Fibroblast of gingiva (primary cell): ENCODE data around the gene LRRC3B.

ENCODE experiments used
- DNase-seq: peaks from one replicate; pipeline ENCODE4 v3.0.0-alpha.2; 2011; ENCODE audit warnings: low read depth

Gene LRRC3B

DNA sequence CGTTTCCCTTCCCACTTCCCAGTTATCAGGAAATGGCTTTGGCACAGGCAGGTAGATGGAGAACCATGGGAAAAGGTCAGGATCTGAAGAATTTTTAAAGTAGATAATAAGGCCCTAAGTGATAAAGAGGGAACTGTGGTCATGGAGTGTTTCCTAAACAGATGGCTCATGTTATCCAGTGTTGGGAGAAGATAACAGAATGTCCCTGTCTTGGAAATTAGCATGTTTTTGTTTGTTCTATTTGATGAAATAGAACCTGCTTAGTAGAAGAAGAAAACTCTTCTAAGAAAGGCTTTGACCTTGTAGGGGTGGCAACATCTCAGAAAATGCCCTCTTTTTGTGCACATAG is 8.8 kb downstream of the LRRC3B start:
- DNase-seq, result no peak

DNA sequence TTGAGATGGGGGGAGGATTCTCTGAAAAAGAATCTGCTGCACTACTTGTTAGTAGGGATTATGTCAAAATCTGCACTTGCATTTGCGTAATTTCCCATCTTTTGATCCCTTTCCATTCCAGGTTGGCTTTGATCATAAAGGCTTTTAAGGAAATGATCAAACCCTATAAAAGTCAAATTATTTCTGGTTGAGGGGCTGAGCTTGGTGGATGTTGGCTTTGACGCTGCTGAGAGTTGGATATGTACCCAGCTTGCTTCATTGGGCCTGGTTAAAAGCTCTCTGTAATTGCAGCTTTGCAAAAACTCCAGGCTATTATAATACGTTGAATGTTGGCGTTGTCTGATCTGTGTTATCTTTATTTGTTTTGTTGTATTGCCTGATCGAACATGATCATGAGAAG is 12.0 kb downstream of the LRRC3B start:
- no peak for DNase-seq

DNA sequence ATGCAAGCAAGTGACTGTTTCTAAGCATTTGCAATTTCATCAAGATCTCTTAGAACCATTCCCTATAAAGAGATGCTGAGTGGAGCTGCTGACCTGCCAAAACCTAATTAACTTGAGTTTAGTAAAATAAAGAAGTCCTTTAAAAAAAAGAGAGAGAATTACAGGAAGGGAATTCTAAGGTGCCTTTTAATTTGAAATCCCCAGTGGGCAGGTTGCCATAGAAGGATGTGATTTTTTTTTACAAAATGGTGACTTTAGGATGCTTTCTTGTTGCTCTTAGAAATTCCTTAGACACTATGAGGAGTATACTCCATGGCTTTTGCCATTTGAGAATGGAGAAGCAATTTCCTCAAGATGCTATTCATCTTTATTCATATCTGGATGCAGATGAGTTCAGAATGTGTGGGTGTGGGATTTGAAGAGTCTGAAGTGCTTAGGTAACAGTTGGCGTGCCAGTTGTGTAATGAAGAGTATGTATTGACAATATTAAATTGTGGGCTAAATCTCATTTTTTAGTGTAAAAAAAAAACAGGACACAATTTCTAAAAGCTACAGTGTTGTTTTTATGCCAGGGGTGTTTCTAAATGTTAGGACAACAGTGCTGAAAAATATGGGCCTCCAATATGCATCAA is 13.6 kb downstream of the LRRC3B start:
- no peak for DNase-seq

DNA sequence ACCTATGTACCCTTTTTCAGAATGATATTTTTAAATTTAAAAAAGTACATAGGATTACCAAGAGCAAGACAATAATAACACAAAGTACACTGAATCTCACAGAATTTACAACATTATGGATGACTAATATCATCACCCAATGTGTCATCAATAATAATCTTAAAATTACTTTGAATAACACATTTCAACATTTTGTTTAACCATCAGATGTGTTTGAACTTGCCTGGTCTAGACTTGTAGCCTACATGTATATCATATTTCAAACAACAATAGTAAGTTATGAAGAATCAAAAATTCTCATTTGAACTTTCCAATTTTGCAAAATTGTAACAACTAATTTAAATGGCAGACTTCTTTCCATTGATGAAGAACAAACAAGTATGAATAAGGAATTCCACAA is 15.1 kb downstream of the LRRC3B start:
- no peak for DNase-seq

DNA sequence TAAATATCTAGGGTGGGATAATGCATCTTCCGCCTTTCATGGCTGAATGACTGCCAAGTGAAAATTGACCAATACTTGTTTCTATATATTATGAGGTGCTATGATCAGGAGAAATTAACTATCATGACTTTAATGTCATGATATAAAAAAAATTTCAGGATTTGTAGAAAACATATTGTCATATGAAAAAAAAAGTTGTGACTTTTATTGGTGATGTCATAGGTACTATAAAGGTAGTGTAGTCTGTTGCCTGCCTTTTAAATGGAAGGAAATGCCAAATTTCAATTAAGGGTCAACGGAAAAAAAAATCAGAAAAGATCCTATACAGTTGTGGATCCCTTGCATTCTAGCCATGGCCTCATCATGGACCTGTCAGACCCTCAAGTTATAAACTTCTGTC is 15.5 kb downstream of the LRRC3B start:
- DNase-seq, result no peak

DNA sequence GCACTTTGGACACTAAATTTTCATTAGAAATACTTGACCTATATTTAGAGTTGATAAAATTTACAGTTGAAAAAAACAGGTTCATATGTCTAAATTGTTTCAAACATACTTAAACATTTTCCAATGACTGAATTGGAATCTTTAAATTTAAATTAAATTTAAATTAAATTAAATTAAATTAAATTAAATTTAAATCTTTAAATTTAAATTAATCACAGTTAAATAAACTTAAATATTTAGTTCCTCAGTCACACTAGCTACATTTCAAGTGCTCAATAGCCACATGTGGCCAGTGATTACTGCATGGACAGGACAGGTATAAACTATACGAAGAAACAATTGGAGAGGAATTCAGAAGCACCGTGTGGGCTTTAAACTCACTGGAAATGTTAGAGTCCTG is 16.8 kb downstream of the LRRC3B start:
- no peak for DNase-seq

DNA sequence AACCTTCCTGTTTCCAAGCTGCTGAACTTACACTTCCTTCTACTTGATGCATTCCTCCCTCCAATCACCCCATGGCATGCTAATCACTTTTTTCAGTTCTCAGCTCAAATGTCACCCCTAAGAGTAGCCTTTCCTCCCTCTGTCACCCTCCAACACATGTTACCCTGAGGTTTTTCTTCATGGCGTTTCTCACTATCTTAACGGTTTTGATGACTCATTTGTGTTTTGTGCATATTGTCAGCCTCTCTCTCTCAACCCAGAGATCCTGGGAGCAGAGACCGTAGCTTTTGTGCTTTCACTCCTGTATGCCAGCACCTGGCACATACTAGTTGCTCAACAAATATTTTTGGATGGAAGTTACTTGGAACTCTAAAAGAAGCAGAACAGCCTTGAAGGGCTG is 24.5 kb downstream of the LRRC3B start:
- no peak for DNase-seq

DNA sequence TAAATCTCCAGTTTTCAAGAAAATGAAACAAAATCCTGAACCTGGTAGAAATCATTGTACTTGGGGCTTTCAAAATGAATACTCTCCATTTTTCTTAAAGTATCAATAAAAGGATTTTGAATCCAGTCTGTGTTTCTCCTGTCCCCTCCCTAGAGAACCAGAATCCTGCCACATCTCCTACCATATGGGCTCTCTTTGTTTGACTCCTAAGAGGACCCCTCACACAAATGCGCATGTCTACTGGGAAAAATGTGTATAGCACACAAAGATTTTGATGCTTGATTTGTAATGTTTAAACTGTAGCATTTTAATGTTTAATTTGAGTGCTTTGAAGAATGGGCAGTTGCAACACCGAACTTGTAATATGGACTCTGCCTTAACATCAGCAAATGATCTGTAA is 25.9 kb downstream of the LRRC3B start:
- DNase-seq, result no peak

DNA sequence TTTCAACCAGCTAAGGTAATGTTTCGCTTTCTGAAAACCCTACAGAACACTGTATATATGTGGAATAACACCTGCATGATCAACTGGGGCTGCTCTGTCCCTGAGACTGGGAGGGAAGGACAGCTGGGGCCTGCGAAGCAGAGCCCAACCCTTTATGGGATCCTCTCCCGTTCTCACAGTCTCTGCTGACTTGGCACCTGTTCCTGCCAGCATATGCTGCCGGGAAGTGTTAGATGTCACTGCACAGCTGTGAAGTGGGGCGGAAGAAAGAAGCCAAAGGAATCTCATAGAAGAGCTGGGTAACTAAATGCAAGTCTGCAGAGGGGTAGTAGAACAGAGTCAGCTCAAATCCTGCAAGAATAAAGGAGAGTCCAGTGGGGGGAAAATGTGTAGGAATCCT is 29.6 kb downstream of the LRRC3B start:
- DNase-seq, result no peak

DNA sequence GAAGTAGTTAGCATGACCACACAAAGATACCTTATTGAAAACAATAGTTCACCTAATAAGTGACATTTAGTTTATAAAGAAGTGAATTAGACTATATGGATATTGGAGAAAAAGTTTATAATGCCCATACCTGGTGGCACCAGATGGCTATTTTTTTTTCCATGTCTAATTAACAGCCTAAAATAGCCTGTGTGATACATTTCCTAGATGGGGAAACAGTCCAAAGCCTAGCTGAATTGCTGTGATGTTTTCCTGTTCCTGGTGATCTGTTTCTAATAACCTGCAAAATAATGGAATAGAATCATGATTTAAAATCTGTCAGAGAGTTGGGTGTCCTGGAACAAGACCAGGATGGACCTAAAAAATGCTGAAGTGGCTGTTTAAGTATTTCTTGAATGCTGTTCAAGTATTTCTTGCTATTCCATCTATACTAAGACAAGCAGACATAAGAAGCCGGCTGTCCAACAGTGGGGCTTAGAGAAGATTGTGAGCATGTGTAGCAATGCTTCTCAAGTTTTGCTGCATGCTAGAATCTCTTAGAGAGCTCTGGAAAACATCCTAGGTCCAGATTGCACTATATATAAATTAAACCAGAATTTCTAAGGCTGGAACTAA is 31.3 kb downstream of the LRRC3B start:
- DNase-seq, result no peak

DNA sequence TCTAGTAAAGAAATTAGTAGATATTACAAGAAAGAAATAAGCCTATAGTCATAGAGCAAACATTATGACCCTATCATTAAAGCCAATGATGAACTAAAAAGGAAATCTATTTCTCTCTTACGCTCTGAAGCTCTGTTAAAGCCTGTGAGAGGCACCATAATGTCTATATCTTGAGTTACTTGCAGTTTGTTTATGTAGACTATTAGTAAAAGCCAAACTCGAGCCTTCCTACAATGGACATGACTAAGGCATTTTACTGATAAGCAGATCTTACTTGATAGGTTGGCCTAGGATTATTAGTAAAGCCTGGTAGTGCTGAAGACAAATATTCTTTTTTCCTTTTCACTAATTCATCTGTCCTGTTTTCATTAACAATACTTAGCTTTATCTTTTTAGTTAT is 32.7 kb downstream of the LRRC3B start:
- no peak for DNase-seq

DNA sequence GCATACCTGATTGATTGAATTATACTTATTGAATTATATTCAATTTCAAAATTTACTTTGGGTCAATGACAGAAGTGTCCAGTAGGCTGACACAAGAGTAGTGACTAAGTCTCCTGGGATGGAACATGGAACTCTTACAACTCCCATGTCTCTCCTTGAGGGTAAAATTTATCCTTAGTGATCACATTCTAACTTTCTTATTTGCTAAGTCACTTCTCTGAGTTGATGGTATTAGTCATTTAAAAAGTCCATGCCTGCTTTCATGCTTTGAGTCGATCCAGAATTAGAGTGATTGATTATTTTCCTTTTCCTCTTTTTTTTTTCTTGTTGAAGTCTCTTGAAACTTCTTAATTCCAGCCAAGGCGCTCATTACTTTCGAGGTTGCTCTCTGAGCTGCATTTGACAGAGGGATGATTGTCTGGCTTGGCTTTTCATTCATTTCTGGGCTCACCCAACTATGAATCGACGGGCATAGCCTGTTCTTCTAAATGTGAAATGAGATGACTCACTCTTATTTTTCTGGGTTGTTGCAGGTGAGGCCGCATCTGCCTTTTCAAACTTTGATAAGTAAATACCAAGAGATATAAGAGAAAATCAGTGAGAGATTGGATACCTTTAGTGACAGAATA is 34.9 kb downstream of the LRRC3B start:
- no peak for DNase-seq

DNA sequence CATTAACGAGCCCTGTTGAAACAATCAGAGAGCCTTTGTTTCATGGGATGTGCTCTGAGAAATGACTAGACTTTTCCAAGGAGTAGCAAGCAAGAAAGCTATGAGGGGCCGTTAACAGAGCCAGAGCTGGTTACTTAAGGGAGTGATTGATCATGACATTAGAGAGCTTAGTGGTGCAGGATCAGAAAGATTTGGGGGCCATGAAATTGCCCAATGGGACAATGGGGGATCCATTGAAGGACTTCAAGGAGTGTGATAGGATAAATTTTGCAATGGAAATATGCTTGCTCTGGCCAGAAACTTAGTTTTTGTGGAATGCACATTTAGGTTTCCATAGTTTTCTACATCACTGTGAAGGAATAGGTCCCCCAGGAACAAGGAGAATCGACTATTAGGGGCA is 45.6 kb downstream of the LRRC3B start:
- DNase-seq, result no peak

DNA sequence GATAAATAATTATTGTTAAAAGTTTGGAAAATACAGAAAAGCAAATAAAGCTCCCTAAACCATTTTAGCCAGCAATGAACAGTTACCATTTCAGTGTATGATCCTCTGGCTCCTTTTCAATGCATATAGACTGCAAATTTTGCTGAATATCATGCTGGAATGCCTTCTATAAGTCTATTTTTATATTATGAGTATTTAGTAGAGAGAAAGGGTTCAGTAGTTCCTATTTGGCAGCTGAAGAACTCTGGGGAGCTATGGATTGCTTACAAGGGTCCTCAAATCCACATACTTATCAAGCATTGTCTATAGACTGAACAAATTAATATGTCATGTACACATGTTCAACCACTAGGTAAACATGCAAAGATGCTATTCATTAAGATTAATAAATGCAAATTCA is 46.1 kb downstream of the LRRC3B start:
- no peak for DNase-seq

DNA sequence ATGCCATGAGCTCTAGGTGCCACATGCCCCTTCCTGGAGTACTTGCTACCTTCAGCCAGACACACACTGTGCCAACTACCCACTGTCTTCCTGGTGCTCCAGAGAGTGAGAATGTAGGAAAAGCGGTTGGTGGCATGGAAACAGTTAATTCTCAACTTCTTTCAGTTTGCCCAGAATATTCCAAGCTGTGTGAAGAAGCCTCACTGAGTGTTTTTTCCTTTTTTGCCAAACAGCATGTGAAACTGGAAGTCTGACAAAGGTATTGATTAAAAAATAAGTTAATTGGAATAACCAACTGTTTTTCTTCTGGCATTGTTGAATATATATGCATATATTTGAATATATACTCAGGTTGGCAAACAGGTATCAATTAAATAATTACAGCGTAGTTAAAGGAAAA is 52.8 kb downstream of the LRRC3B start:
- DNase-seq, result no peak

DNA sequence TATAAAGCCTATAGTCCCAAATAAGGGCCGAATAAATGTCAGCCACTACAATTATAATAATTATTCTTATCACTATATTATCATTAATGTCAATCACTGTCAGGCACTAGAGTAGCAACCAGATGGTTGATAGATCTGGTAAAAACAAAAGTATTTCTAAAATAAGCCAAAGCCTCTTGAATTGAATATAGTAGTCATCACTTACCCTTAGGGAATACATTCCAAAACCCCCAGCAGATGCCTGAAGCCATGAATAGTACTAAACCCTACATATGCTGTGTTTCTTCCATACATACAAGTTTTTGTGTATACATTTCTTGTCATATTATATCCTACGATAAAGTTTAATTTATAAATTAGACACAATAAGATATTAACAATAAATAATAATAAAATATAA is 59.1 kb downstream of the LRRC3B start:
- DNase-seq, result no peak

DNA sequence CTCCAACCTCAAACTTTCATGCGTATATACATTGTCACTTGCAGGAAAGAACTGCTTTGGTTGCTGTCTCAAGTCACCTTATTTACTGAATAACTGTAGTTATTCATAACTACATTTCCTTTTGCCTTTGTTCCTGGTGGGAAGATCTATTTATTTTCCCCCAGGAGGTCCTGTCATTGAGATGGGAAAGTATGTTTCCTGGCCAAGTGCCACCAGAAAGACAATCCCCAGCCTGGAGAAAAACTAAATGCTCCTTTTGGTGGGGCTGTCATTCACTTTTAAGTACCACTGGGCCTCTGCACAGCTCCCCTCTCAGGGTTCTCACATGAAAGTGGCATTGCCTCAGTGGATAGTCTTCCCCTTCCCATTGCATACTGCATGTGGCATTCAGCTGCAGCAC is 59.8 kb downstream of the LRRC3B start:
- DNase-seq, result no peak

DNA sequence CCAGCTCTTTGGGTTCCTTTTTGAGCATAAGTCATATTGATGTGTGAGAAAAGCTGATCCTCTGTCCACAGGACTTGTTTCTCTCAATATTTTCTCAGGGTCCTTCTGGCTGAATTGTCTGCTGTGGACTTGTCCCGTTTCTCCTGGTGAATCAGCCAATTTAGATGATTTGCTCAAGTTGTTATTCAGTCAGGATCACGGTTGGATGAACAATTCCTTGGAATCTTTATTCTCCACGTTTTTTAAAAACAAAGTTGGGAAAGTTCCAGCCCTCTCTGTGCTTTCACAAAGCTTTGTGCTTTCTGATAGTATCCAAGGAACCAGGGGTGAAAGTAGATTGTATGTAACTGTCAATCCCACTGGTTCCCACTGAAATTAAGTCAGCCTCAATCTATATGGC is 61.3 kb downstream of the LRRC3B start:
- DNase-seq, result no peak

DNA sequence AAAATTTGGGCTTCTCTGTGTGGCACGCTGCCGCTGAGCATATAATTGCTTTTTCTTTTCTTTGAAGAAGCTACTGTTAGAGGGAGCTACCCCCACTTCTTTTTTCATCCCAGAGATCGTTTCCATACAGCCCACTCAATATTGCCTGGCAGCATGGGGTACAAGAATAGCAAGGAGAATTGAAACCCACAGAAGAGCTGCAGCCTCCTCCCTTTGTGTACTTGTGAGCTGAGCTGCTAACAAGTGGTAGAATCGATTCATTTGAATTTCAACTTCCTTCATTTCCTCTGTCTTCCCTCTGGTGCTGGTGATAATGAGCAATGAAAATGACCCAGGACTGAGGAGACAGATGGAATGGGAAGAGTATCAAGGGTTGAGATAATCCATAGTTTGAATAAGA is 64.9 kb downstream of the LRRC3B start:
- no peak for DNase-seq

DNA sequence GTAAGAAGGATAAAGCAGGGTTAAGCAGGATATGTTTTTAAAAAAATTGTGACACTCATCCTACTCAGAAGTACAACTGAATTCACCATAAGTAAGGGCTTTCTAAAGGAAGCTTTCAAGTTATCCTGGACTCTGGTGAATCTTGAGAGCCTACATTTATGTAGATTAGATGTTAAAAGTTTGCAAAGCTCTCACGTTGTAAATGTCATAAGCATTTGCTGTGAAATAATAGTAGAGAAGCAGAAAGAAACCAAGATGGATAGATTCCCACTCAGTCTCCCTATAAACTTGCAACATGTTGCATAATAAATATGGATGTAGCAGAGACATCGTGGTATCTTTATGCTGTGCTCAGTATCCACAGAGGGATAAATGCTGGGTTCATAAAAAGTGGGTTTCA is 77.0 kb downstream of the LRRC3B start:
- no peak for DNase-seq

DNA sequence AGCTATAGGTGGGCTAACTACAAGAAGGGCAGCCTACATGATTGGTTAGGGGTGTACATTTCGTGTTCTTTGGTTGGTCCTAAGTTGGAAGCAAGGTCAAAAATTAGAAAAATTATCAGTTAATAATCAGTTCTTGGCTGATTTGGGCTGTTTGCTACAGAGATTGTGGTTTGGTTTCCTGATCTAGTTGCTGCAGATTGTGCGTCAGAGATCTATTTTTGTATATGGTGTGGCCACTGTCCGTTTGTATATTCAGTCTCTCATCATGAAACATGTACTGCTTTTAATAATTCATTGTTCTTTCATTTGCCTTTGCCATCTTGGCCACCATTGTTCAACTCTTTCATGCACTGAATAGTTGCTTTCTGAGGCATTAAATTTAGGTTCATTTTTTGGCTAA is 80.9 kb downstream of the LRRC3B start:
- DNase-seq, result no peak

DNA sequence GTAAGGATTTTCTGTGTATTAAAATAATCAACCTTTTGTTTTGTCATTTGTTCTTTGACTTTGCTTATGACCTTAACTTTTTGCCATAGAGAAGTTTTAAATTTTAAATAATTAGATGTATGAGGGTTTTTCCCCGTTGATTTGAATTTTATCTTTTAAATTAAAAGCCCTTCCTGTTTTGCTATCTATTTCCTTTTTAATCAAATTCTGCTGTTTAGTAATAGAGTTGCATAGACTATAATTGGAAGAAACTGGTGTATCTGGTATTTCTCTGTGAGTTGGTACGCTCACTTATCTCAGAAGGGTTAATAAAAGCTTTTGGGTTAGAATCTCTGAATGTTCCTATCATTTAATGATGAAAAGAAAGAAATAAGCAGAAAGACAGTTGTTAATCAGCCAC is 82.2 kb downstream of the LRRC3B start:
- DNase-seq, result no peak

DNA sequence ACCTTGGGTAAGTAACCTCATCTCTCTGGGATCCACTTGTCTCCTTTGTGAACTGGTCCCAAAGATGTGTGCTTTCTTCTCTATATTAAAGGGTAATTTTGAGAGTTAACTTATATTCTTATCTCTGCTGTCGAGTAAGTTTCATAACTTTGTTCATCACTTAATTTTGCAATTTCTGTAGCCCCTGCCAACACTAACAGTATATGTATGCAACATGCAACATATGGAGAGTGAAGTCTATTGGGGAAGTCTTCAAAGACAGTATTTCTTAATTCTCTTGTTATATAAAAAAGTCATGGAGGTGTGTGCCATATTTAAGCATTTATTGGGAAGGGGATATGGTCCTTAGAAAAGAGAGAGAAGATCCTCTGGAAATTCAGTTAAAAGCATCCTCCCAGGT is 85.9 kb downstream of the LRRC3B start:
- DNase-seq, result no peak
